C4-2B (cell line): ENCODE measurements around the gene CCDC91.

Source experiments
- ZFX ChIP-seq: fragments of 450-650 bp; IDR thresholded peaks from 2 replicates; pipeline ENCODE4 v1.6.1; 2017
- TF ChIP-seq, protein P1 (sequence below): fragments of 450-650 bp; conservative IDR thresholded peaks from 2 replicates; pipeline ENCODE4 v1.5.1; 2017; ENCODE audit warnings: mild to moderate bottlenecking

DNA sequence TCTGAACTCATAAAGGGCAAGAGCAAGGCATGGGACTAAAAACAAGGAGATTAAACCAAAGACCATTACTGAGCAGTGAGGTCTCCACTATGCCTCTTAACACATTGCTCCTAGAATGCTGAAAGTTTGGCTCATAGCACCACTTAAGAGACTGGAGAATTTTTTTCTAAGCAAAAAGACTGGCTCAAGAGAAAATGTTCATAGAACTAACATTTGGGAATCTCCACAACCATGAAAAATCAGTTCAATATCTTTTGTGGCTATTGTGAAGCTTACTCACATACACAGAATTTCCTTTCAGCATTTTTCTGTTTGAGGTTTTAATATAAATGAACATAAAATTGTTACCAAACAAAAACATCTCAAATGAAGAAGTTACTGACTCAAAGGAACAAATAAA lies 255.8 kb downstream of the CCDC91 start:
- TF ChIP-seq, protein P1, sequence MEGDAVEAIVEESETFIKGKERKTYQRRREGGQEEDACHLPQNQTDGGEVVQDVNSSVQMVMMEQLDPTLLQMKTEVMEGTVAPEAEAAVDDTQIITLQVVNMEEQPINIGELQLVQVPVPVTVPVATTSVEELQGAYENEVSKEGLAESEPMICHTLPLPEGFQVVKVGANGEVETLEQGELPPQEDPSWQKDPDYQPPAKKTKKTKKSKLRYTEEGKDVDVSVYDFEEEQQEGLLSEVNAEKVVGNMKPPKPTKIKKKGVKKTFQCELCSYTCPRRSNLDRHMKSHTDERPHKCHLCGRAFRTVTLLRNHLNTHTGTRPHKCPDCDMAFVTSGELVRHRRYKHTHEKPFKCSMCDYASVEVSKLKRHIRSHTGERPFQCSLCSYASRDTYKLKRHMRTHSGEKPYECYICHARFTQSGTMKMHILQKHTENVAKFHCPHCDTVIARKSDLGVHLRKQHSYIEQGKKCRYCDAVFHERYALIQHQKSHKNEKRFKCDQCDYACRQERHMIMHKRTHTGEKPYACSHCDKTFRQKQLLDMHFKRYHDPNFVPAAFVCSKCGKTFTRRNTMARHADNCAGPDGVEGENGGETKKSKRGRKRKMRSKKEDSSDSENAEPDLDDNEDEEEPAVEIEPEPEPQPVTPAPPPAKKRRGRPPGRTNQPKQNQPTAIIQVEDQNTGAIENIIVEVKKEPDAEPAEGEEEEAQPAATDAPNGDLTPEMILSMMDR = no peak
- no peak for TF ChIP-seq ZFX
